Heart left ventricle (tissue), 13 donors: ENCODE data around the gene EIF4G1.

Source experiments
- CTCF ChIP-seq, 12 donors: fragments of 200-600 bp; sonication (generic) in 4 of 12; IDR thresholded peaks; one replicate each; pipeline versions ENCODE4 v1.5.0 to v1.8.0; 2018 to 2022; ENCODE audit warnings: antibody characterized with exemption in 12 of 12, mild to moderate bottlenecking in 5 of 12
- POLR2A ChIP-seq, 2 donors: fragments of 450-650 bp; IDR thresholded peaks; one replicate each; pipeline ENCODE4 v1.6.1; 2017; ENCODE audit warnings: antibody characterized with exemption in 2 of 2, mild to moderate bottlenecking in 2 of 2, moderate library complexity in 2 of 2
- donor health status: ischemic (EF 13 %, LVEDD 7.1; RV severe dilation, severe dysfunction).
- donor health status: DM: no; HTN: yes; CAD: no.
- donor health status: DM: no; HTN: no; CAD: no.
- donor health status: ischemic (EF 25% LVEDD 6.9; RV normal size, moderate dysfunction).
- donor health status: ischemic (EF 25% LVEDD 5.7; RV mildly dilated, moderate dysfunction).
- donor health status: ischemic (EF 35%, LVEDD 5.7; RV mildly dilated, moderate dysfunction).
- donor health status: nonischemic (EF 11% LVEDD 7.7; RV severe dilation, severe dysfunction).
- donor health status: DM: yes; HTN: yes; CAD: no.
- donor health status: PGD.
- donor health status: ischemic (EF 29% LVEDD 5.4; RV normal size, mild dysfunction).
- donor health status: nonischemic (EF 23%, LVEDD 6.1; RV moderate dilation, normal function).

- TF ChIP-seq POLR2A (IDR thresholded peaks at IDR 0.05) (no peak), CTCF (IDR thresholded peaks at IDR 0.05) (peak in 9 of 12 donors; percentile 6 to 39 (median 28))
These were observed 8.8 kb upstream of the EIF4G1 start for GRCh38 chr3:184305577-184305976.
